Esophagus mucosa (tissue), 1 donor: ENCODE results near the gene TTC38. TPM values are rescaled to one million over a fixed set of nuclear protein-coding genes. Genes with fewer than 3 reads are reported as not detected.
A peak's percentile ranks its signal among the peaks of the same experiment; 100 is the strongest.

Experiments
- ATAC-seq: fragments of 200-7000 bp; cut with Tn5 transposase; one replicate; pipeline ENCODE4 v1.9.1; 2020
- total RNA-seq: library from RNA; stranded (reverse); gene quantifications from one replicate; pipeline ENCODE4 v1.2.4, GENCODE V29; 2023
- donor health status: DM: yes; HTN: yes; CAD: no.

The TTC38 gene
- total RNA-seq, 1 donor from 2014 or later: 11.2 TPM

GRCh38 chr22:46329616-46330015 lies 61.8 kb downstream of the TTC38 start:
- ATAC-seq: no peak

GRCh38 chr22:46330426-46330825 lies 62.6 kb downstream of the TTC38 start:
- no peak for ATAC-seq

GRCh38 chr22:46331496-46331895 lies 63.7 kb downstream of the TTC38 start:
- ATAC-seq: no peak

- peak; percentile 81 for ATAC-seq
Measured at GRCh38 chr22:46335201-46336118, 67.7 kb downstream of the TTC38 start, which contains the start of gene TRMU. Gene TRMU (plus strand): TSS chr22:46335714. CDS start chr22:46335765, 51 bp downstream.

GRCh38 chr22:46336119-46337078 lies 68.6 kb downstream of the TTC38 start:
- peak; percentile 40 for ATAC-seq

- ATAC-seq: no peak
Measured at GRCh38 chr22:46337870-46338269, 70.1 kb downstream of the TTC38 start.

- ATAC-seq: no peak
Measured at GRCh38 chr22:46338636-46339035, 70.8 kb downstream of the TTC38 start.

- no peak for ATAC-seq
Measured at GRCh38 chr22:46339956-46340355, 72.1 kb downstream of the TTC38 start.

GRCh38 chr22:46340676-46341075 lies 72.9 kb downstream of the TTC38 start:
- ATAC-seq: no peak

Other genes with a start within 250 kb of the TTC38 start
- 12.9 TPM for gene PPARA, start 117.5 kb upstream of the TTC38 start, total RNA-seq
- gene CDPF1, start 17.7 kb upstream of the TTC38 start, total RNA-seq: 3.1 TPM
- 0.04 TPM for gene PKDREJ, start 4.7 kb upstream of the TTC38 start, total RNA-seq
- gene GTSE1, start 28.9 kb downstream of the TTC38 start, total RNA-seq: 10.2 TPM
- gene TRMU, start 67.7 kb downstream of the TTC38 start, total RNA-seq: 19.8 TPM